Spleen (tissue), 11 donors: Measurements from ENCODE around the gene ACSM3. TPM values are rescaled to one million over a fixed set of nuclear protein-coding genes. Genes with fewer than 3 reads are reported as not detected.
"Not testable (repeated sequence)": the region's sequence is repeated elsewhere in the genome, so short reads cannot be mapped to it uniquely, and the experiment has no call there.

ENCODE experiments used
- DNase-seq: peaks from one replicate; pipeline ENCODE4 v3.0.0-alpha.2; 2020
- H3K27ac ChIP-seq, 8 donors: fragments of 200-600 bp; sonication (generic) in 7 of 8; 1 replicate in 4 of 8; 2 replicates in 4 of 8; pipeline versions ENCODE4 v1.5.0 to v1.8.0; 2016 to 2021; ENCODE audit warnings: inconsistent platforms in 4 of 8, mild to moderate bottlenecking in 4 of 8, moderate library complexity in 1 of 8
- H3K27me3 ChIP-seq, 7 donors: fragments of 200-600 bp; sonication (generic) in 6 of 7; replicated peaks in 1 of 7; 1 replicate in 4 of 7; 2 replicates in 3 of 7; pipeline versions ENCODE4 v1.5.0 to v1.8.0; 2016 to 2021; ENCODE audit warnings: inconsistent platforms in 3 of 7, mild to moderate bottlenecking in 1 of 7
- H3K36me3 ChIP-seq, 6 donors: fragments of 200-600 bp; sonication (generic) in 5 of 6; 1 replicate in 4 of 6; 2 replicates in 2 of 6; pipeline versions ENCODE4 v1.5.0 to v1.8.0; 2016 to 2021; ENCODE audit warnings: inconsistent platforms in 2 of 6
- H3K4me1 ChIP-seq, 6 donors: fragments of 200-600 bp; sonication (generic) in 5 of 6; 1 replicate in 3 of 6; 2 replicates in 3 of 6; pipeline versions ENCODE4 v1.5.0 to v1.8.0; 2016 to 2021; ENCODE audit warnings: inconsistent platforms in 3 of 6
- H3K4me3 ChIP-seq, 8 donors: fragments of 200-600 bp; sonication (generic) in 7 of 8; 1 replicate in 4 of 8; 2 replicates in 4 of 8; pipeline versions ENCODE4 v1.5.0 to v1.8.0; 2016 to 2021; ENCODE audit warnings: inconsistent platforms in 4 of 8, mild to moderate bottlenecking in 4 of 8, moderate library complexity in 2 of 8
- H3K9me3 ChIP-seq, 8 donors: fragments of 200-600 bp; sonication (generic) in 7 of 8; 1 replicate in 4 of 8; 2 replicates in 4 of 8; pipeline versions ENCODE4 v1.5.0 to v1.8.0; 2016 to 2021; ENCODE audit warnings: inconsistent platforms in 4 of 8
- CTCF ChIP-seq, 11 experiments: fragments of 200-600 bp in 7 of 11; fragments of 450-650 bp in 4 of 11; sonication (generic) in 4 of 11; IDR thresholded peaks in 8 of 11; conservative IDR thresholded peaks in 3 of 11; 1 replicate in 7 of 11; 2 replicates in 4 of 11; pipeline versions ENCODE4 v1.4.0 to v1.8.0; 2016 to 2021; ENCODE audit warnings: antibody characterized with exemption in 11 of 11, inconsistent platforms in 4 of 11, mild to moderate bottlenecking in 1 of 11
- POLR2A ChIP-seq, 3 donors: fragments of 450-650 bp; IDR thresholded peaks; one replicate each; pipeline ENCODE4 v1.5.1; 2017; ENCODE audit warnings: antibody characterized with exemption in 3 of 3, mild to moderate bottlenecking in 1 of 3
- POLR2AphosphoS5 ChIP-seq, 3 donors: sonication (generic); formaldehyde crosslinking; IDR thresholded peaks; one replicate each; pipeline ENCODE4 v1.5.1; 2017; ENCODE audit warnings: antibody characterized with exemption in 3 of 3
- WGBS, 5 donors: extraction: QIAGEN DNeasy Blood & Tissue Kit in 3 of 5; methylation state at CpG; one replicate each; pipeline versions ENCODE4 v1.1.5 to v1.1.7; 2013 to 2018; 5-methylcytosine and 5-hydroxymethylcytosine counted together
- intact Hi-C: fragments of 100-400 bp; cut with DNase I; formaldehyde crosslinking; loops from one replicate; pipeline ENCODE4 v1.15.0; 2023; ENCODE audit warnings: low total_unique reads
- polyA plus RNA-seq, 3 donors: library from polyadenylated mRNA; stranded (reverse); fragments of 200-250 nt; gene quantifications; one replicate each; pipeline ENCODE4 v1.2.1, GENCODE V29; 2013
- total RNA-seq, 7 donors: library from RNA; depleted of rRNA in 3 of 7; stranded (reverse); fragments of >200 nt in 3 of 7; fragmentation: NEBNext Ultra II Directional in 4 of 7; extraction: Animal tissue kit (Norgen Biotek cat#: 25700) in 4 of 7; gene quantifications; one replicate each; pipeline versions ENCODE4 v1.1.0 to v1.2.1, GENCODE V29; 2016 to 2021
- donor health status: healthy with polysubstance abuse.
- donor health status: DM: no; HTN: no; CAD: no; lungs with moderate emphysema.
- donor health status: DM: no; HTN: no; CAD: no.
- donor health status: Bipolar disorder and iron deficiency.
- donor health status: healthy.
- donor health status: DM: no; HTN: no; CAD: no.
- donor health status: DM: yes; HTN: yes; CAD: no.

The ACSM3 gene
- total and polyA plus RNA-seq, 10 donors, result 2.6 to 9.0 (median 4.2) TPM

- no peak overlapping the region for H3K4me3 ChIP-seq
- WGBS, 5 donors, result 88 to 96% (median 92%) methylated on average over 3 of the region's 3 CpGs
- H3K36me3 ChIP-seq, result no peaks in the 10 kb centered on the region
- intact Hi-C loops, result no loop called here
- no peak for TF ChIP-seq POLR2AphosphoS5 (IDR thresholded peaks at IDR 0.05)
- TF ChIP-seq POLR2A (IDR thresholded peaks at IDR 0.05), result no peak
- TF ChIP-seq CTCF (IDR thresholded peaks at IDR 0.05 in 8 of 11, conservative IDR thresholded peaks at IDR 0.05 in 3 of 11), result no peak
- peak overlapping the region in 6 of 8 donors; percentile 72 to 87 (median 82) for H3K27ac ChIP-seq
- peaks cover 0 to 14% (median 0%) of the 10 kb centered on the region in 8 donors for H3K9me3 ChIP-seq
- DNase-seq, result no peak
- no peaks in the 10 kb centered on the region for H3K27me3 ChIP-seq
- peaks cover 0 to 23% (median 13%) of the 10 kb centered on the region in 6 donors for H3K4me1 ChIP-seq
Observed at GRCh38 chr16:20762404-20763123, 1.2 kb upstream of the ACSM3 start.

DNA sequence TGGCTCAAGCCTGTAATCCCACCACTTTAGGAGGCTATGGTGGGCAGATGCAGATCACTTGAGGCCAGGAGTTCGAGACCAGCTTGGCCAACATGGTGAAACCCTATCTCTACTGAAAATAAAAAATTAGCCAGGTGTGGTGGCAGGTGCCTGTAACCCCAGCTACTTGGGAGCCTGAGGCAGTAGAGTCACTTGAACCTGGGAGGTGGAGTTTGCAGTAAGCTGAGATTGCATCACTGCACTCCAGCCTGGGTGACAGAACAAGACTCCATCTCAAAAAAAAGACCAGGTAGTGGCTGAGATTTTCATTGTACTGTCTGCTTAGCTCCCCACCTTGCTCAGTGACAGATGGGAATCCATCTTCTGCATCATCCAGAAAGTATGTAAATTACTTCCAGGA, 634 bp downstream of the ACSM3 start:
- Histone ChIP-seq H3K9me3 (peaks cover 0 to 14% (median 0%) of the 10 kb centered on the region in 8 donors), H3K4me1 (peaks cover 0 to 23% (median 13%) of the 10 kb centered on the region in 6 donors), H3K27ac (peak overlapping the region in 5 of 8 donors; percentile 79 to 86 (median 81))
- intact Hi-C loops, H3K4me3 ChIP-seq, H3K36me3 ChIP-seq, DNase-seq, H3K27me3 ChIP-seq: not testable (repeated sequence)
- 79 to 100% (median 88%) methylated on average over 1 of the region's 1 CpG for whole genome bisulfite sequencing, 5 donors

GRCh38 chr16:20765732-20766131, 1.9 kb downstream of the ACSM3 start:
- Histone ChIP-seq H3K4me1 (peaks cover 0 to 23% (median 13%) of the 10 kb centered on the region in 6 donors), H3K4me3 (no peak overlapping the region), H3K27me3 (no peaks in the 10 kb centered on the region), H3K36me3 (no peaks in the 10 kb centered on the region), H3K9me3 (peaks cover 0 to 2% (median 0%) of the 10 kb centered on the region in 8 donors), H3K27ac (no peak overlapping the region)
- intact Hi-C loops, result no loop called here
- TF ChIP-seq POLR2AphosphoS5 (IDR thresholded peaks at IDR 0.05), result no peak
- no peak for TF ChIP-seq POLR2A (IDR thresholded peaks at IDR 0.05)
- DNase-seq, result no peak
- 93 to 97% (median 96%) methylated on average over 2 of the region's 2 CpGs for WGBS, 5 donors

GRCh38 chr16:20766294-20766693, 2.5 kb downstream of the ACSM3 start:
- Histone ChIP-seq H3K36me3 (no peaks in the 10 kb centered on the region), H3K4me3 (no peak overlapping the region), H3K9me3 (no peaks in the 10 kb centered on the region), H3K27ac (no peak overlapping the region), H3K27me3 (no peaks in the 10 kb centered on the region), H3K4me1 (peaks cover 0 to 23% (median 13%) of the 10 kb centered on the region in 6 donors)
- TF ChIP-seq POLR2A (IDR thresholded peaks at IDR 0.05), result no peak
- 91 to 97% (median 94%) methylated on average over 5 of the region's 5 CpGs for WGBS, 5 donors
- no peak for DNase-seq
- intact Hi-C loops, result no loop called here

DNA sequence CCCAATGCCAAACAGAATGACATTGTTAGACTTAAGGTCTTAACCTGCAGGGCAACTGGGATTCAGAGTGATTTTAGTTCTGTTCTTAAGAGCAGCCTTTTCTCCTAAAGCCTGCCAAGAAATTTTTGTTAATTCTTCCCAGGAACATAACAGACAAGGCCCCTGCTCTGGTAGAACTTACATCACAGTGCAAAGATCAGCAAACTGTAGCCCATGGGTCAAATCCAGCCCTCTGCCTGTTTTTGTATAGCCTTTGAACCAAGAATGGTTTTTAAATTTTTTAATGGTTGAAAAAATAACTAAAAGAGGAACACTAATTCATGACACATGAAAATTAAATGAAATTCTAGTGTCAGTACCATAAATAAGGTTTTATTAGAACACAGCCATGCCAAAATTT, 3.8 kb downstream of the ACSM3 start:
- intact Hi-C loops, result no loop called here
- no peak for DNase-seq

More for the DNA sequence above, 3.8 kb downstream of the ACSM3 start:
- H3K4me1 ChIP-seq, result peaks cover 0 to 20% (median 13%) of the 10 kb centered on the region in 6 donors
- H3K27ac ChIP-seq, result no peak overlapping the region
- H3K36me3 ChIP-seq, result no peaks in the 10 kb centered on the region
- no peaks in the 10 kb centered on the region for H3K9me3 ChIP-seq
- no peak for TF ChIP-seq CTCF (IDR thresholded peaks at IDR 0.05 in 8 of 11, conservative IDR thresholded peaks at IDR 0.05 in 3 of 11)
- no peak for TF ChIP-seq POLR2A (IDR thresholded peaks at IDR 0.05)
- TF ChIP-seq POLR2AphosphoS5 (IDR thresholded peaks at IDR 0.05), result no peak
- no peak overlapping the region for H3K4me3 ChIP-seq
- no peaks in the 10 kb centered on the region for H3K27me3 ChIP-seq
